ENCODE results near the gene NMT1. TPM values are rescaled to one million over a fixed set of nuclear protein-coding genes. Genes with fewer than 3 reads are reported as not detected.

Gene NMT1
- total RNA-seq, 5 donors from 2014 or later (not counting 1 experiment from before 2014, with no cell fraction given), result 79.5 to 139 (median 125) TPM

- POLR2A ChIA-PET, result no interaction called here
- no peak overlapping the region for H3K27ac ChIP-seq (ENCODE audit: low read length)
- no peak for DNase-seq
These were observed 31.9 kb downstream of the NMT1 start for GRCh38 chr17:45092911-45093430.

GRCh38 chr17:45093444-45094110 lies 32.5 kb downstream of the NMT1 start:
- CTCF ChIA-PET, result no interaction called here
- WGBS (ENCODE audit: insufficient coverage), result 86% methylated on average over 12 of the region's 13 CpGs
- Mint-ChIP-seq H3K4me3 (no peak overlapping the region), H3K27ac (no peak overlapping the region), H3K9me3 (no peaks in the 10 kb centered on the region), H3K36me3 (peaks cover 57% of the 10 kb centered on the region), H3K4me1 (no peaks in the 10 kb centered on the region), H3K27me3 (no peaks in the 10 kb centered on the region)
- no peaks in the 10 kb centered on the region for H3K4me1 ChIP-seq (ENCODE audit: control insufficient read depth in 1 of 2, extremely low read depth in 1 of 2, insufficient read depth in 2 of 2, low read length in 2 of 2)
- no peak overlapping the region for H3K27ac ChIP-seq (ENCODE audit: low read length)
- peaks cover 40 to 84% of the 10 kb centered on the region in 2 donors for H3K36me3 ChIP-seq (ENCODE audit: control insufficient read depth in 2 of 2, extremely low read depth in 1 of 2, insufficient read depth in 1 of 2, low read length in 1 of 2)
- no peak overlapping the region for H3K4me3 ChIP-seq (ENCODE audit: control insufficient read depth in 1 of 2, extremely low read depth in 1 of 2, low read length in 1 of 2)
- H3K27me3 ChIP-seq (replicated peaks in 1 of 2; ENCODE audit: control insufficient read depth in 2 of 2, extremely low read depth in 1 of 2, insufficient read depth in 2 of 2, low read length in 1 of 2), result no peaks in the 10 kb centered on the region
- no peaks in the 10 kb centered on the region for H3K9me3 ChIP-seq
- DNase-seq (no peak), ATAC-seq (replicated peaks in 1 of 4) (no peak)
- POLR2A ChIA-PET, result no interaction called here

More at GRCh38 chr17:45092911-45093430, 31.9 kb downstream of the NMT1 start:
- H3K9me3 Mint-ChIP-seq, result no peaks in the 10 kb centered on the region
- H3K36me3 Mint-ChIP-seq, result peaks cover 54% of the 10 kb centered on the region
- CTCF ChIA-PET, result no interaction called here
- Histone ChIP-seq H3K9me3 (no peaks in the 10 kb centered on the region), H3K4me1 (ENCODE audit: control insufficient read depth in 1 of 2, extremely low read depth in 1 of 2, insufficient read depth in 2 of 2, low read length in 2 of 2) (no peaks in the 10 kb centered on the region), H3K27me3 (replicated peaks in 1 of 2; ENCODE audit: control insufficient read depth in 2 of 2, extremely low read depth in 1 of 2, insufficient read depth in 2 of 2, low read length in 1 of 2) (no peaks in the 10 kb centered on the region), H3K4me3 (ENCODE audit: control insufficient read depth in 1 of 2, extremely low read depth in 1 of 2, low read length in 1 of 2) (no peak overlapping the region), H3K36me3 (ENCODE audit: control insufficient read depth in 2 of 2, extremely low read depth in 1 of 2, insufficient read depth in 1 of 2, low read length in 1 of 2) (peaks cover 40 to 83% of the 10 kb centered on the region in 2 donors)
- H3K4me3 Mint-ChIP-seq, result no peak overlapping the region
- H3K27me3 Mint-ChIP-seq, result no peaks in the 10 kb centered on the region
- H3K4me1 Mint-ChIP-seq, result no peaks in the 10 kb centered on the region
- H3K27ac Mint-ChIP-seq, result peak overlapping the region in 1 of 2 donors; percentile 48
- 98% methylated on average over 4 of the region's 6 CpGs for WGBS (ENCODE audit: insufficient coverage)
- no peak for ATAC-seq (replicated peaks in 1 of 4)

- Mint-ChIP-seq H3K27ac (no peak overlapping the region), H3K9me3 (no peaks in the 10 kb centered on the region), H3K4me1 (no peaks in the 10 kb centered on the region), H3K4me3 (no peak overlapping the region), H3K27me3 (no peaks in the 10 kb centered on the region), H3K36me3 (peaks cover 54% of the 10 kb centered on the region)
- POLR2A ChIA-PET, result no interaction called here
- Histone ChIP-seq H3K4me3 (ENCODE audit: control insufficient read depth in 1 of 2, extremely low read depth in 1 of 2, low read length in 1 of 2) (no peak overlapping the region), H3K4me1 (ENCODE audit: control insufficient read depth in 1 of 2, extremely low read depth in 1 of 2, insufficient read depth in 2 of 2, low read length in 2 of 2) (no peaks in the 10 kb centered on the region), H3K27me3 (replicated peaks in 1 of 2; ENCODE audit: control insufficient read depth in 2 of 2, extremely low read depth in 1 of 2, insufficient read depth in 2 of 2, low read length in 1 of 2) (no peaks in the 10 kb centered on the region), H3K27ac (ENCODE audit: low read length) (no peak overlapping the region), H3K36me3 (ENCODE audit: control insufficient read depth in 2 of 2, extremely low read depth in 1 of 2, insufficient read depth in 1 of 2, low read length in 1 of 2) (peaks cover 45 to 81% of the 10 kb centered on the region in 2 donors), H3K9me3 (no peaks in the 10 kb centered on the region)
- WGBS (ENCODE audit: insufficient coverage), result 79% methylated on average over 3 of the region's 3 CpGs
- ATAC-seq (replicated peaks in 1 of 4) (no peak), DNase-seq (peak in 1 of 35 experiments; percentile 23)
- CTCF ChIA-PET, result interaction anchor here in 1 of 2 donors (0.8 to 1.3 kb wide), 2 partner anchors 102 to 967 kb away, joined by 3 read pairs; no protein-coding TSS in a partner anchor
These were observed 35.0 kb downstream of the NMT1 start for GRCh38 chr17:45096141-45096540.

- Mint-ChIP-seq H3K27me3 (no peaks in the 10 kb centered on the region), H3K36me3 (peaks cover 53% of the 10 kb centered on the region), H3K4me3 (no peak overlapping the region), H3K9me3 (no peaks in the 10 kb centered on the region), H3K27ac (no peak overlapping the region), H3K4me1 (no peaks in the 10 kb centered on the region)
- Histone ChIP-seq H3K4me3 (ENCODE audit: control insufficient read depth in 1 of 2, extremely low read depth in 1 of 2, low read length in 1 of 2) (no peak overlapping the region), H3K27me3 (replicated peaks in 1 of 2; ENCODE audit: control insufficient read depth in 2 of 2, extremely low read depth in 1 of 2, insufficient read depth in 2 of 2, low read length in 1 of 2) (no peaks in the 10 kb centered on the region), H3K36me3 (ENCODE audit: control insufficient read depth in 2 of 2, extremely low read depth in 1 of 2, insufficient read depth in 1 of 2, low read length in 1 of 2) (peaks cover 44 to 80% of the 10 kb centered on the region in 2 donors), H3K27ac (ENCODE audit: low read length) (no peak overlapping the region), H3K4me1 (ENCODE audit: control insufficient read depth in 1 of 2, extremely low read depth in 1 of 2, insufficient read depth in 2 of 2, low read length in 2 of 2) (no peaks in the 10 kb centered on the region), H3K9me3 (no peaks in the 10 kb centered on the region)
- DNase-seq (no peak), ATAC-seq (replicated peaks in 1 of 4) (no peak)
- ChIA-PET POLR2A (no interaction called here), CTCF (interaction anchor here in 1 of 2 donors (0.8 to 1.3 kb wide), 2 partner anchors 102 to 967 kb away, joined by 3 read pairs; no protein-coding TSS in a partner anchor)
- 95% methylated on average over 3 of the region's 11 CpGs for WGBS (ENCODE audit: insufficient coverage)
These were observed 35.8 kb downstream of the NMT1 start for GRCh38 chr17:45096926-45097325.

GRCh38 chr17:45098081-45098868 lies 37.2 kb downstream of the NMT1 start:
- CTCF ChIA-PET, result interaction anchor here in 1 of 2 donors (0.6 to 0.7 kb wide), 2 partner anchors 49 to 996 kb away, joined by 3 to 4 read pairs; no protein-coding TSS in a partner anchor
- no peak overlapping the region for H3K4me3 Mint-ChIP-seq
- Histone ChIP-seq H3K27me3 (replicated peaks in 1 of 2; ENCODE audit: control insufficient read depth in 2 of 2, extremely low read depth in 1 of 2, insufficient read depth in 2 of 2, low read length in 1 of 2) (no peaks in the 10 kb centered on the region), H3K4me3 (ENCODE audit: control insufficient read depth in 1 of 2, extremely low read depth in 1 of 2, low read length in 1 of 2) (no peak overlapping the region), H3K36me3 (ENCODE audit: control insufficient read depth in 2 of 2, extremely low read depth in 1 of 2, insufficient read depth in 1 of 2, low read length in 1 of 2) (peaks cover 40 to 80% of the 10 kb centered on the region in 2 donors), H3K4me1 (ENCODE audit: control insufficient read depth in 1 of 2, extremely low read depth in 1 of 2, insufficient read depth in 2 of 2, low read length in 2 of 2) (no peaks in the 10 kb centered on the region), H3K9me3 (no peaks in the 10 kb centered on the region), H3K27ac (ENCODE audit: low read length) (no peak overlapping the region)
- H3K36me3 Mint-ChIP-seq, result peaks cover 57% of the 10 kb centered on the region
- ATAC-seq (replicated peaks in 1 of 4), result no peak
- H3K27me3 Mint-ChIP-seq, result no peaks in the 10 kb centered on the region
- 86% methylated on average over 10 of the region's 13 CpGs for WGBS (ENCODE audit: insufficient coverage)
- POLR2A ChIA-PET, result no interaction called here
- DNase-seq, result no peak
- no peaks in the 10 kb centered on the region for H3K4me1 Mint-ChIP-seq
- H3K27ac Mint-ChIP-seq, result peak overlapping the region; percentile 19 to 59
- H3K9me3 Mint-ChIP-seq, result no peaks in the 10 kb centered on the region

- Histone ChIP-seq H3K27ac (ENCODE audit: low read length) (no peak overlapping the region), H3K9me3 (no peaks in the 10 kb centered on the region), H3K4me1 (ENCODE audit: control insufficient read depth in 1 of 2, extremely low read depth in 1 of 2, insufficient read depth in 2 of 2, low read length in 2 of 2) (no peaks in the 10 kb centered on the region), H3K36me3 (ENCODE audit: control insufficient read depth in 2 of 2, extremely low read depth in 1 of 2, insufficient read depth in 1 of 2, low read length in 1 of 2) (peaks cover 40 to 80% of the 10 kb centered on the region in 2 donors), H3K27me3 (replicated peaks in 1 of 2; ENCODE audit: control insufficient read depth in 2 of 2, extremely low read depth in 1 of 2, insufficient read depth in 2 of 2, low read length in 1 of 2) (no peaks in the 10 kb centered on the region), H3K4me3 (ENCODE audit: control insufficient read depth in 1 of 2, extremely low read depth in 1 of 2, low read length in 1 of 2) (no peak overlapping the region)
- no peaks in the 10 kb centered on the region for H3K27me3 Mint-ChIP-seq
- DNase-seq (peak; percentile 39 to 80 (median 67)), ATAC-seq (replicated peaks in 1 of 4) (peak; percentile 79 to 88 (median 80))
- no peaks in the 10 kb centered on the region for H3K9me3 Mint-ChIP-seq
- peaks cover 60% of the 10 kb centered on the region for H3K36me3 Mint-ChIP-seq
- POLR2A ChIA-PET, result no interaction called here
- CTCF ChIA-PET, result interaction anchor here (0.6 to 1.2 kb wide), 5 partner anchors 8 to 997 kb away, joined by 3 read pairs; no protein-coding TSS in a partner anchor
- H3K4me1 Mint-ChIP-seq, result no peaks in the 10 kb centered on the region
- no peak overlapping the region for H3K4me3 Mint-ChIP-seq
- H3K27ac Mint-ChIP-seq, result peak overlapping the region in 1 of 2 donors; percentile 28
- 73% methylated on average over 8 of the region's 9 CpGs for WGBS (ENCODE audit: insufficient coverage)
These were observed 37.9 kb downstream of the NMT1 start for GRCh38 chr17:45098869-45099616.
